Testis (tissue), 3 donors: ENCODE results near the gene CDC25C. TPM values are rescaled to one million over a fixed set of nuclear protein-coding genes. Genes with fewer than 3 reads are reported as not detected.

Source experiments
- DNase-seq: peaks from one replicate; pipeline ENCODE4 v3.0.0-alpha.2; 2019
- H3K27ac ChIP-seq, 2 donors: fragments of 200-600 bp; sonication (generic); one replicate each; pipeline ENCODE4 v1.5.1; 2019
- H3K27me3 ChIP-seq: fragments of 200-600 bp; sonication (generic); one replicate; pipeline ENCODE4 v1.5.1; 2019
- H3K36me3 ChIP-seq: fragments of 200-600 bp; sonication (generic); one replicate; pipeline ENCODE4 v1.5.1; 2017; ENCODE audit warnings: low read depth; ENCODE audit errors: missing control alignments
- H3K4me1 ChIP-seq: fragments of 200-600 bp; sonication (generic); one replicate; pipeline ENCODE4 v1.5.1; 2019
- H3K4me3 ChIP-seq, 2 donors: fragments of 200-600 bp; sonication (generic); one replicate each; pipeline ENCODE4 v1.5.1; 2017 to 2019
- H3K9me3 ChIP-seq: fragments of 200-600 bp; sonication (generic); one replicate; pipeline ENCODE4 v1.5.1; 2017
- POLR2A ChIP-seq: fragments of 450-650 bp; IDR thresholded peaks from one replicate; pipeline ENCODE4 v1.6.1; 2017; ENCODE audit warnings: antibody characterized with exemption, mild to moderate bottlenecking, moderate library complexity
- WGBS, 2 donors: methylation state at CpG; one replicate each; pipeline ENCODE4 v1.1.5; 2018; 5-methylcytosine and 5-hydroxymethylcytosine counted together
- intact Hi-C: fragments of 100-400 bp; cut with DNase I; formaldehyde crosslinking; loops from one replicate; pipeline ENCODE4 v1.15.1; 2023; ENCODE audit warnings: low total_unique reads
- polyA plus RNA-seq: library from polyadenylated mRNA; stranded (reverse); fragments of 350-450 nt; fragmentation: Illumina TruSeq; extraction: RNeasy Lipid Tissue Mini Kit (QIAGEN cat#74804); gene quantifications from one replicate; pipeline ENCODE4 v1.2.3, GENCODE V29; 2014; ENCODE audit warnings: low read depth, low replicate concordance; ENCODE audit not compliant: insufficient read depth
- total RNA-seq, 2 donors: library from RNA; depleted of rRNA; stranded (reverse); fragments of >200 nt; gene quantifications; one replicate each; pipeline ENCODE4 v1.2.3, GENCODE V29; 2016
- TF ChIP-seq, protein P1 (sequence below), 3 experiments: fragments of 450-650 bp in 2 of 3; fragments of 200-600 bp in 1 of 3; sonication (generic) in 1 of 3; IDR thresholded peaks; one replicate each; pipeline ENCODE4 v1.5.1; 2016 to 2019; ENCODE audit warnings: antibody characterized with exemption in 3 of 3, mild to moderate bottlenecking in 2 of 3, moderate library complexity in 1 of 3

CDC25C gene
- total and polyA plus RNA-seq, 3 donors from 2014 or later = 11.8 to 39.9 (median 23.7) TPM

DNA sequence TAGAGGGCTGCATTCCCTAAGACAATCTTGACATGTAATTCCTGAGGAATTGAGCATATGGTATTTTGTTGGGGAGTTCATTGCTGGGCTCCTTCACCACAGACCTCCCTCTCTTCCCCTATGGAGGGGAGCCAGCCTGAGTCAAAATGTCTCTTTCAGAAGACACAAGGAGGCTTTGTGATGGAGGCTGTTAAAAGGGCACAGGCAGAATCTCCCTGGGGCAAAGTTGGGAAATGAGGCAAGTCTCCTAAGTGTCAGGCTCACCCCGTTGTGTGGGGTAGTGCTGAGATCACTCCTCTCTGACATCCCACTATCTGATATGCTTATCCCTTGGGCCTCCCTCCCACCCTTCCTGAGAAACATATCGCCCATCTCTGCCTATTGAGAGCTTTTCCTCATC is 87.8 kb downstream of the CDC25C start:
- intact Hi-C loops = no loop called here
- H3K4me3 ChIP-seq = no peak overlapping the region
- TF ChIP-seq, protein P1, sequence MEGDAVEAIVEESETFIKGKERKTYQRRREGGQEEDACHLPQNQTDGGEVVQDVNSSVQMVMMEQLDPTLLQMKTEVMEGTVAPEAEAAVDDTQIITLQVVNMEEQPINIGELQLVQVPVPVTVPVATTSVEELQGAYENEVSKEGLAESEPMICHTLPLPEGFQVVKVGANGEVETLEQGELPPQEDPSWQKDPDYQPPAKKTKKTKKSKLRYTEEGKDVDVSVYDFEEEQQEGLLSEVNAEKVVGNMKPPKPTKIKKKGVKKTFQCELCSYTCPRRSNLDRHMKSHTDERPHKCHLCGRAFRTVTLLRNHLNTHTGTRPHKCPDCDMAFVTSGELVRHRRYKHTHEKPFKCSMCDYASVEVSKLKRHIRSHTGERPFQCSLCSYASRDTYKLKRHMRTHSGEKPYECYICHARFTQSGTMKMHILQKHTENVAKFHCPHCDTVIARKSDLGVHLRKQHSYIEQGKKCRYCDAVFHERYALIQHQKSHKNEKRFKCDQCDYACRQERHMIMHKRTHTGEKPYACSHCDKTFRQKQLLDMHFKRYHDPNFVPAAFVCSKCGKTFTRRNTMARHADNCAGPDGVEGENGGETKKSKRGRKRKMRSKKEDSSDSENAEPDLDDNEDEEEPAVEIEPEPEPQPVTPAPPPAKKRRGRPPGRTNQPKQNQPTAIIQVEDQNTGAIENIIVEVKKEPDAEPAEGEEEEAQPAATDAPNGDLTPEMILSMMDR (IDR thresholded peaks at IDR 0.05) = no peak
- TF ChIP-seq POLR2A = no peak
- no peaks in the 10 kb centered on the region for H3K9me3 ChIP-seq
- DNase-seq = no peak
- 65 to 66% methylated on average over 2 of the region's 2 CpGs for WGBS, 2 donors
- H3K4me1 ChIP-seq = peaks cover 5% of the 10 kb centered on the region
- no peaks in the 10 kb centered on the region for H3K27me3 ChIP-seq
- no peaks in the 10 kb centered on the region for H3K36me3 ChIP-seq
- no peak overlapping the region for H3K27ac ChIP-seq

DNA sequence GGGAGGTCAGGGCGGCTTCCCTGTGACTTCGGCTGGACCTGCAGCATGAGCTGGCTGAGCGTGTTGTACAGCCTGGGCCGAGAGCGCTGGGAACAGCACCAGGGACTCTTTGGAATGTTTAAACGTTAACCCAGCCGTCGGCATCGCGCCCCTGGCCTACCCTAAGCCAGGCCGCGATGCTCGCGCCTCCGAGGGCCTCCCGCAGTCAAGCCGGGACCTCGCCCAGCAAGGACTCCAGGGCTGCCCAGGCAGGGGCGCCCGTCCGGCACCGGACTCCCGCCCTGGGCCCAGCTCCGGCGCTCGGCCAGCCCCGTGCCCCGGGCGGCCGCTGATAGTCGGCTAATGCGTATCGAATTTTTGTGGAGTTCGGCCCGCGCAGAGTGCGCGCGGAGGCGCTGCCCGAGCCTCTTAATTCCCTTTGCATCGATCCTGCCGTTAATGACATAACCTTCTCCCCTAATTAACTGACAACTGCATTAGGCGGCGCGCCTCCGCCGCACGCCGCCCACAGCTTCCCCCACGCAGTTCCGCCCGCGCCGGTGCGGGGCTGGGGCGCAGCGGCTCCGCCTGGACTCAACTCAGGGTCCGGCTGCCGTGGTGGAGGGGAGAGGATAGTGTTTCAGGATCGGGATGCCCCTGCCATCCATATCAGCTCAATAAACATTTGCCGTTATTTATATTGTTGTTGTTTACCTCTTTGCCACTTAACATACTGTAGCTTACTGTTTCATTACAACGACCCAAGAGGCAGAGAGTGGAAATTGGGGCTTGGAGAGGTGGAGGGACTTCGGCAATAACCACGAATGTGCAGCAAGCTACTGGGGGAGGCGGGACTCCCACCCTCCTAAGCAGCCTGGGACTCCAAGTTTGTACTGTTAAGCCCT is 89.7 kb downstream of the CDC25C start:
- DNase-seq = peak; percentile 31
- H3K27ac ChIP-seq = peak overlapping the region in 1 of 2 donors; percentile 19
- H3K9me3 ChIP-seq = no peaks in the 10 kb centered on the region
- intact Hi-C loops = no loop called here
- peaks cover 5% of the 10 kb centered on the region for H3K4me1 ChIP-seq
- no peaks in the 10 kb centered on the region for H3K36me3 ChIP-seq
- no peaks in the 10 kb centered on the region for H3K27me3 ChIP-seq
- no peak for TF ChIP-seq POLR2A
- TF ChIP-seq, protein P1 (IDR thresholded peaks at IDR 0.05) = no peak
- 2 to 5% methylated on average over 30 to 64 of the region's 67 CpGs for WGBS, 2 donors
- peak overlapping the region; percentile 53 to 67 for H3K4me3 ChIP-seq

DNA sequence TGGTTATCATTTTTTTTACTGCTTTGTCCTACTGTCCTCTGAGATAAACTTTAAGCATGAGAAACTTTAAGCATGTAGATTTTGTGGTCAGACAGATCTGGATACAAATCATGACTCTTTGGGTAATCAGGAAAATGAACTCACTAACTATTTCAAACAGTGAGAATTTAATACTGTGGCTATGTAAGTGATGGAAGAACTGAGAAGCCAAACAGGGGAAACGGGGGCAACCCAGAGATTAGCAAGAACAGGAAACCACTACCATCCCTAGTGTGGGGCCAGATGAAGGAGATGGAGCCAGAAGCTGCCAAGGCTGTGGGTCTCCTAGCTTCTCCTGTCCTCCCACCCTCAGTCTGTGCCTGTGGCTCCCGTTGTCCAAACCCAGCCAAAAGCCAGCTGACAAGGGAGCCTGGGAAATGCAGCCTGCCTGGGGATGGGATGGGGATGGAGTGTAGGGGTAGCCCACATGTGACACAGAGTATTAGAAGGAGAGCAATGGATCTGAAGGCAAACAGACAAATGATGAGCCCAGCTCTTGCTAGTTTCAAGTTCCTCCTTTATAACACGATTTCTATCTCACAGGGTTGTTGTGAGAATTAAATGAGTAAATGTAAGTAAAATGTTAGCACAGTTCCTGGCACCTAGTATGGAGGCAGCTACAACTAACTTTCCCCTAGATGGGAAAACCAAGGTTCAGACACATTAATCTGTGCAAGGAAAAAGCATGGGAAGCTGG is 90.8 kb downstream of the CDC25C start:
- TF ChIP-seq, protein P1 (IDR thresholded peaks at IDR 0.05) = no peak
- no peak for TF ChIP-seq POLR2A
- Histone ChIP-seq H3K36me3 (no peaks in the 10 kb centered on the region), H3K27ac (no peak overlapping the region), H3K4me3 (no peak overlapping the region), H3K4me1 (peaks cover 5% of the 10 kb centered on the region), H3K9me3 (no peaks in the 10 kb centered on the region), H3K27me3 (no peaks in the 10 kb centered on the region)
- DNase-seq = no peak
- intact Hi-C loops = no loop called here
- WGBS, 2 donors = 53 to 62% methylated on average over 3 of the region's 3 CpGs

DNA sequence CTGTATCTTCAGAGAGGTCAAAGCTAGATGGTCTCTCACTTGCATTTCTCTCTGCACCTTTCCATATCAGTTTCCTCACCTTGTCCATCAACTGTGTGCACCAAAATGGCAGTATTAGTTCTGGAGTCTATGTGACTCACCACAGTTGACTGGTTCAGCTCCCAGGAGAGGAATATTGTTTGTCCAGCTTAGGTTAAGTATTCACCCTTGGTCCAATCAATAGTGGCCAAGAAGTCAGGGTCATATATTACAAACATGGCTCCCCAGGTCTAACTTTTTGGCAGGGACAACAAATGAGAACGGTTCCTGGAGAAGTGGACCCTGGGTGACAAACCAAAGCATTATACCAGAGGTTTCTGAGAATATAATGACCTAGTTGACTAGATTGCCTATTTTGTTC is 93.6 kb downstream of the CDC25C start:
- 96 to 100% methylated on average over 1 of the region's 1 CpG for WGBS, 2 donors
- no peaks in the 10 kb centered on the region for H3K9me3 ChIP-seq
- no peaks in the 10 kb centered on the region for H3K27me3 ChIP-seq
- no peaks in the 10 kb centered on the region for H3K36me3 ChIP-seq
- no peak overlapping the region for H3K27ac ChIP-seq
- TF ChIP-seq POLR2A = no peak
- intact Hi-C loops = no loop called here
- H3K4me3 ChIP-seq = no peak overlapping the region
- no peak for DNase-seq
- H3K4me1 ChIP-seq = peaks cover 5% of the 10 kb centered on the region

Other genes with a start within 250 kb of the CDC25C start
- gene WNT8A, start 247.8 kb downstream of the CDC25C start, total RNA-seq = 1 to 10 TPM in 1 of 2 donors, under 1 TPM in 1; 0.71 to 1.3 TPM
- gene WNT8A, start 247.8 kb downstream of the CDC25C start, polyA plus RNA-seq = 1.4 TPM
- 10 to 100 TPM; 22.4 to 35.1 TPM for gene NME5, start 192.4 kb downstream of the CDC25C start, total RNA-seq
- 129 TPM for gene NME5, start 192.4 kb downstream of the CDC25C start, polyA plus RNA-seq
- 100 to 1,000 TPM; 165 to 198 TPM for gene BRD8, start 153.2 kb downstream of the CDC25C start, total RNA-seq
- gene BRD8, start 153.2 kb downstream of the CDC25C start, polyA plus RNA-seq = 303 TPM
- 10 to 100 TPM; 10.4 to 13.8 TPM for gene KIF20A, start 152.7 kb downstream of the CDC25C start, total RNA-seq
- 32.1 TPM for gene KIF20A, start 152.7 kb downstream of the CDC25C start, polyA plus RNA-seq
- gene CDC23, start 118.5 kb downstream of the CDC25C start, total RNA-seq = 10 to 100 TPM; 30.5 to 31.3 TPM
- gene CDC23, start 118.5 kb downstream of the CDC25C start, polyA plus RNA-seq = 29.5 TPM
- gene GFRA3, start 57.2 kb downstream of the CDC25C start, total RNA-seq = 1 to 10 TPM; 5.8 to 6.3 TPM
- 6.3 TPM for gene GFRA3, start 57.2 kb downstream of the CDC25C start, polyA plus RNA-seq
- 100 to 1,000 TPM; 107 to 152 TPM for gene FAM53C, start 6.5 kb upstream of the CDC25C start, total RNA-seq
- 125 TPM for gene FAM53C, start 6.5 kb upstream of the CDC25C start, polyA plus RNA-seq
- gene KDM3B, start 20.9 kb upstream of the CDC25C start, total RNA-seq = 10 to 100 TPM; 81.1 to 85.3 TPM
- gene KDM3B, start 20.9 kb upstream of the CDC25C start, polyA plus RNA-seq = 61.8 TPM
- gene REEP2, start 107.3 kb upstream of the CDC25C start, total RNA-seq = 10 to 100 TPM; 15.7 to 18.3 TPM
- 13.5 TPM for gene REEP2, start 107.3 kb upstream of the CDC25C start, polyA plus RNA-seq
- gene EGR1, start 133.7 kb upstream of the CDC25C start, total RNA-seq = 10 to 100 TPM in 1 of 2 donors, 1 to 10 TPM in 1; 8.7 to 11.9 TPM
- 63.6 TPM for gene EGR1, start 133.7 kb upstream of the CDC25C start, polyA plus RNA-seq
- gene ETF1, start 211.4 kb upstream of the CDC25C start, total RNA-seq = 10 to 100 TPM; 74.3 to 75.3 TPM
- gene ETF1, start 211.4 kb upstream of the CDC25C start, polyA plus RNA-seq = 103 TPM
- gene HSPA9, start 243.6 kb upstream of the CDC25C start, total RNA-seq = 100 to 1,000 TPM; 205 to 243 TPM
- 145 TPM for gene HSPA9, start 243.6 kb upstream of the CDC25C start, polyA plus RNA-seq